K562 (cell line): ENCODE results near the gene RIOK3.

ENCODE experiments used
- CBX1 ChIP-seq: sonication (generic); IDR thresholded peaks from 2 replicates; pipeline ENCODE4 v1.6.1; 2016; ENCODE audit warnings: antibody characterized with exemption, low read depth, mild to moderate bottlenecking
- CREB5 ChIP-seq: fragments of 250-450 bp; sonication (Bioruptor Pico); IDR thresholded peaks from 2 replicates; pipeline ENCODE4 v1.5.0; 2020; ENCODE audit warnings: mild to moderate bottlenecking
- CTCF ChIP-seq, 3 experiments: IDR thresholded peaks in 2 of 3; conservative IDR thresholded peaks in 1 of 3; 2 replicates each; pipeline ENCODE4 v1.5.1; 2011 to 2012; ENCODE audit warnings: low read length in 3 of 3, mild to moderate bottlenecking in 3 of 3, control low read depth in 2 of 3, improper control_type of control experiment in 1 of 3, inconsistent platforms in 1 of 3, low read depth in 1 of 3, mixed read lengths in 1 of 3, moderate library complexity in 1 of 3; ENCODE audit not compliant: insufficient read depth in 2 of 3
- E2F4 ChIP-seq: sonication (generic); formaldehyde crosslinking; IDR thresholded peaks from 2 replicates; pipeline ENCODE4 v1.8.0; 2022; ENCODE audit warnings: mild to moderate bottlenecking, low read depth, missing genetic modification reagents
- HINFP ChIP-seq: fragments of 450-650 bp; conservative IDR thresholded peaks from 2 replicates; pipeline ENCODE4 v1.6.1; 2016; ENCODE audit warnings: missing genetic modification characterization, low read depth, mild to moderate bottlenecking, control low read depth, missing compliant biosample characterization
- LEF1 ChIP-seq: fragments of 450-650 bp; IDR thresholded peaks from 2 replicates; pipeline ENCODE4 v1.6.1; 2016; ENCODE audit warnings: mild to moderate bottlenecking
- NCOA6 ChIP-seq: fragments of 450-650 bp; IDR thresholded peaks from 2 replicates; pipeline ENCODE4 v1.6.1; 2017; ENCODE audit warnings: mild to moderate bottlenecking
- POLR2A ChIP-seq: fragments of 450-650 bp; conservative IDR thresholded peaks from 2 replicates; pipeline ENCODE4 v1.6.1; 2016
- RBFOX2 ChIP-seq: fragments of 200-400 bp; formaldehyde crosslinking; IDR thresholded peaks from 2 replicates; pipeline ENCODE4 v1.6.1; 2017; ENCODE audit warnings: low read depth, mild to moderate bottlenecking, low read length, moderate library complexity
- TARDBP ChIP-seq: fragments of 450-650 bp; IDR thresholded peaks from 2 replicates; pipeline ENCODE4 v1.6.1; 2016
- ZNF197 ChIP-seq: fragments of 200-800 bp; sonication (Bioruptor generic); IDR thresholded peaks from 2 replicates; pipeline ENCODE4 v1.6.1; 2016; ENCODE audit warnings: low read depth, missing genetic modification characterization, missing compliant biosample characterization
- ZZZ3 ChIP-seq: fragments of 450-650 bp; IDR thresholded peaks from 2 replicates; pipeline ENCODE4 v1.6.1; 2016; ENCODE audit warnings: antibody characterized with exemption, mild to moderate bottlenecking, moderate library complexity
- TF ChIP-seq, protein P1 (sequence below): fragments of 450-650 bp; IDR thresholded peaks from 2 replicates; pipeline ENCODE4 v1.6.1; 2017; ENCODE audit warnings: mild to moderate bottlenecking, moderate library complexity

DNA sequence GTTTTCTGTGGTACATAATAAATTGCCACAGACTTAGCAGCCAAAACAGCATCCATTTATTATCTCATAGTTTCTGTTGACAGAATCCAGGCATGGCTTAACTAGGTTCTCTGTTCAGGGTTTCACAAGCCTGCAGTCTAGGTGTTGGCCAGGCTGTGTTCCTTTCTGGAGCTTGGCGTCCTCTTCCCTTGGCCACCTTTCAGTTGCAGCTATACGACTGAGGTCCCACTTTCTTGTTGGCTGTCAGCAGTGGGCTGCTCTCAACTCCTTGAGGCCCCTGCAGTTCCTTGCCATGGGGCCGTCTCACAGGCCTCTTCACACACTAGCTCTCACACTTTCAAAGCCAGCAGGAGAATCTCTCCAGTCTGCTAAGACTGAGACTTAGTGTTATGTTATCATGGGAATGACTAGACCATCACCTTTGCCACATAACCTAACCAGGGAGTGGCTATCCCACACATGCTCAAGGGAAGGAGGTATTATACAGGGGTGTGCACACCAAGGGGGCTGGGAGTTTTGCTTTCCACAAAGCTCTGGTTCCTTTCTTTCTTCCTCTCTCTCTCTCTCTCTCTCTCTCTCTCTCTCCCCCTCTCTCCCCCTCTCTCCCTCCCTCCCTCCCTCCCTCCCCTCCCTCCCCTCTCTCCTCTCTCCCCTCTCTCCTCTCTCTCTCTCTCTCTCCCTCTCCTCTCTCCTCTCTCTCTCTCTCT lies 15.8 kb downstream of the RIOK3 start:
- no peak for TF ChIP-seq TARDBP
- TF ChIP-seq ZZZ3, result no peak
- TF ChIP-seq POLR2A, result no peak
- TF ChIP-seq RBFOX2, result no peak
- TF ChIP-seq, protein P1, sequence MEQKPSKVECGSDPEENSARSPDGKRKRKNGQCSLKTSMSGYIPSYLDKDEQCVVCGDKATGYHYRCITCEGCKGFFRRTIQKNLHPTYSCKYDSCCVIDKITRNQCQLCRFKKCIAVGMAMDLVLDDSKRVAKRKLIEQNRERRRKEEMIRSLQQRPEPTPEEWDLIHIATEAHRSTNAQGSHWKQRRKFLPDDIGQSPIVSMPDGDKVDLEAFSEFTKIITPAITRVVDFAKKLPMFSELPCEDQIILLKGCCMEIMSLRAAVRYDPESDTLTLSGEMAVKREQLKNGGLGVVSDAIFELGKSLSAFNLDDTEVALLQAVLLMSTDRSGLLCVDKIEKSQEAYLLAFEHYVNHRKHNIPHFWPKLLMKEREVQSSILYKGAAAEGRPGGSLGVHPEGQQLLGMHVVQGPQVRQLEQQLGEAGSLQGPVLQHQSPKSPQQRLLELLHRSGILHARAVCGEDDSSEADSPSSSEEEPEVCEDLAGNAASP, result no peak
- TF ChIP-seq CBX1, result no peak
- no peak for TF ChIP-seq HINFP (tag)
- TF ChIP-seq CTCF (IDR thresholded peaks at IDR 0.05 in 2 of 3, conservative IDR thresholded peaks at IDR 0.05 in 1 of 3; ENCODE audit: insufficient read depth in 2 of 3, low read depth in 1 of 3, low read length in 3 of 3), result no peak
- TF ChIP-seq ZNF197 (CRISPR knock-in tag), result no peak
- TF ChIP-seq CREB5 (CRISPR knock-in tag), result no peak
- no peak for TF ChIP-seq E2F4 (CRISPR knock-in tag)
- TF ChIP-seq NCOA6, result no peak
- no peak for TF ChIP-seq LEF1
